GM19455 (cell line): ENCODE data around the gene CCND1.
A peak's percentile ranks its signal among the peaks of the same experiment; 100 is the strongest.

ENCODE experiments used
- ATAC-seq: cut with Tn5 transposase; IDR thresholded peaks from one replicate; pipeline ENCODE4 v1.9.1; 2021; ENCODE audit not compliant: unreplicated experiment

CCND1 gene

GRCh38 chr11:69640260-69640994, 529 bp upstream of the CCND1 start:
- ATAC-seq, result no peak

GRCh38 chr11:69641681-69642548, 959 bp downstream of the CCND1 start:
- ATAC-seq, result no peak

GRCh38 chr11:69642549-69642912, 1.6 kb downstream of the CCND1 start:
- no peak for ATAC-seq

GRCh38 chr11:69642913-69643632, 2.1 kb downstream of the CCND1 start:
- peak; percentile 54 for ATAC-seq

- ATAC-seq, result no peak
Measured at GRCh38 chr11:69643646-69644045, 2.7 kb downstream of the CCND1 start.

- ATAC-seq, result no peak
Measured at GRCh38 chr11:69644071-69644961, 3.4 kb downstream of the CCND1 start.

- ATAC-seq, result no peak
Measured at GRCh38 chr11:69644962-69645675, 4.2 kb downstream of the CCND1 start.

GRCh38 chr11:69645801-69646492, 5.0 kb downstream of the CCND1 start:
- ATAC-seq, result no peak

GRCh38 chr11:69646493-69647389, 5.8 kb downstream of the CCND1 start:
- no peak for ATAC-seq

- ATAC-seq, result no peak
Measured at GRCh38 chr11:69647390-69647748, 6.4 kb downstream of the CCND1 start.

GRCh38 chr11:69647761-69648497, 7.0 kb downstream of the CCND1 start:
- ATAC-seq, result no peak

- ATAC-seq, result no peak
Measured at GRCh38 chr11:69648679-69649575, 8.0 kb downstream of the CCND1 start.

- ATAC-seq, result no peak
Measured at GRCh38 chr11:69649576-69649900, 8.6 kb downstream of the CCND1 start.

GRCh38 chr11:69650081-69650831, 9.3 kb downstream of the CCND1 start:
- ATAC-seq, result no peak

GRCh38 chr11:69650832-69651344, 9.9 kb downstream of the CCND1 start:
- no peak for ATAC-seq
